Measurements from ENCODE around the gene FKBP15.

DNA sequence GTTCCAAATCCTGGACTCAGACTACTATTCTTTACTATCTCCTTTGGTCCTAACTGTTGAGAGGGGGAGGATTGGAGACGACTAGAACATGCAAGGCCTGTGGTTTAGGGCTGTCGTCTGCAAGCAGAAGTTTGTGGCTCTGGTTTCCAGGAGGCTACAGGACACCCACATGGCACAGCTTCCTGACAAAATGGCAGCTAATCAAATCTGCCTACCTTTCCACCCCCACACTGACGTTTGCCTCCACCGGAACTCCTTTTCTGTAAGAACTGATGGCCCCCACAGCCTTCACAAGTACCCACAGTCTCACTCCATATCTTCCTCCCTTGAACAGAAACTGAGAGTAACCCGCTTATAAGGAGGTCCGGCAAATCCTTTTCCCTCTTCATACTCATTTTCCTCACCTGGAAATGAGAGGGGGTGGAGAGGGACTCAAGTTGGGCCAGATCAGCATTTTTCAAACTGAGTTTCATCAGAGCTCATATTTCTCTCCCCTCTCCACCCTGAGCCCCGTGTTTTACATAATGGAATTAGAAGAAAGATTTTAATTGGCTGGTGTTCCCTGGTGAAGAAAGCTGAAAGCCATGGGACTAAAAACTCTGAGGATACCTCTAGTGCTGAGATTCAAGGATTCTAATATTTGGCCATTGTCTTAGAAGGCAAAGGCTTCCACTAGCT is 65.0 kb downstream of the FKBP15 start:
- TF ChIP-seq EZH2 (IDR thresholded peaks at IDR 0.05; ENCODE audit: borderline replicate concordance, low read depth, low read length, severe bottlenecking) (no peak), CTCF (IDR thresholded peaks at IDR 0.05; ENCODE audit: borderline replicate concordance, extremely low read depth, low read length, poor library complexity, severe bottlenecking) (no peak)

Measured in DND-41 (cell line).